Mesenchymal stem cell (in vitro differentiated cells and primary cell): ENCODE results near the gene KRTAP5-8.

Source experiments
- DNase-seq: peaks from one replicate; pipeline ENCODE4 v3.0.0-alpha.2; 2013
- H2AFZ ChIP-seq: one replicate; pipeline ENCODE4 v1.6.1; 2013; ENCODE audit warnings: low read depth, mild to moderate bottlenecking, control low read depth, inconsistent platforms, low read length, moderate library complexity
- H2AK5ac ChIP-seq: 2 replicates; pipeline ENCODE4 v1.6.1; 2013; ENCODE audit warnings: low read length, moderate library complexity, mild to moderate bottlenecking, inconsistent platforms; ENCODE audit not compliant: severe bottlenecking
- H2BK120ac ChIP-seq: one replicate; pipeline ENCODE4 v1.6.1; 2013; ENCODE audit warnings: low read depth, mild to moderate bottlenecking, inconsistent platforms, low read length, moderate library complexity
- H2BK12ac ChIP-seq, 2 experiments: one replicate each; pipeline ENCODE4 v1.6.1; 2013; ENCODE audit warnings: inconsistent platforms in 2 of 2, low read length in 2 of 2, mild to moderate bottlenecking in 2 of 2, moderate library complexity in 2 of 2, control low read depth in 1 of 2
- H2BK15ac ChIP-seq: one replicate; pipeline ENCODE4 v1.6.1; 2013; ENCODE audit warnings: mild to moderate bottlenecking, low read depth, inconsistent platforms; ENCODE audit not compliant: poor library complexity, severe bottlenecking
- H2BK5ac ChIP-seq: 2 replicates; pipeline ENCODE4 v1.6.1; 2013; ENCODE audit warnings: low read depth, mild to moderate bottlenecking, low read length, control low read depth, inconsistent platforms; ENCODE audit not compliant: poor library complexity, severe bottlenecking
- H3K14ac ChIP-seq, 2 experiments: one replicate each; pipeline ENCODE4 v1.6.1; 2013; ENCODE audit warnings: inconsistent platforms in 2 of 2, low read length in 2 of 2, control low read depth in 1 of 2, mild to moderate bottlenecking in 1 of 2, moderate library complexity in 1 of 2
- H3K18ac ChIP-seq, 2 experiments: one replicate each; pipeline ENCODE4 v1.6.1; 2013; ENCODE audit warnings: inconsistent platforms in 2 of 2, low read length in 2 of 2, control low read depth in 1 of 2, low read depth in 1 of 2, mild to moderate bottlenecking in 1 of 2
- H3K23ac ChIP-seq, 2 experiments: one replicate each; pipeline ENCODE4 v1.6.1; 2013; ENCODE audit warnings: inconsistent platforms in 2 of 2, low read length in 2 of 2, mild to moderate bottlenecking in 2 of 2, moderate library complexity in 2 of 2, control low read depth in 1 of 2
- H3K27ac ChIP-seq: 2 replicates; pipeline ENCODE4 v1.5.1; 2013; ENCODE audit warnings: mild to moderate bottlenecking, moderate library complexity, low read length, control low read depth, inconsistent platforms; ENCODE audit not compliant: poor library complexity, severe bottlenecking
- H3K27me3 ChIP-seq, 2 experiments: 2 replicates each; pipeline versions ENCODE4 v1.6.1 to v1.7.0; 2013; ENCODE audit warnings: low read length in 2 of 2, mild to moderate bottlenecking in 2 of 2, moderate library complexity in 2 of 2, control low read depth in 1 of 2, inconsistent platforms in 1 of 2; ENCODE audit not compliant: control insufficient read depth in 1 of 2, insufficient read depth in 1 of 2
- H3K36me3 ChIP-seq, 2 experiments: 2 replicates each; pipeline versions ENCODE4 v1.6.1 to v1.7.0; 2013; ENCODE audit warnings: low read length in 2 of 2, control low read depth in 1 of 2, inconsistent platforms in 1 of 2, low read depth in 1 of 2, mild to moderate bottlenecking in 1 of 2; ENCODE audit not compliant: insufficient read depth in 2 of 2, control insufficient read depth in 1 of 2
- H3K4ac ChIP-seq, 2 experiments: one replicate each; pipeline ENCODE4 v1.6.1; 2013; ENCODE audit warnings: inconsistent platforms in 2 of 2, low read length in 2 of 2, mild to moderate bottlenecking in 2 of 2, moderate library complexity in 2 of 2, control low read depth in 1 of 2, low read depth in 1 of 2
- H3K4me1 ChIP-seq: 2 replicates; pipeline ENCODE4 v1.6.1; 2013; ENCODE audit warnings: low read depth, low read length, control low read depth; ENCODE audit not compliant: control insufficient read depth, insufficient read depth
- H3K4me2 ChIP-seq: 2 replicates; pipeline ENCODE4 v1.6.1; 2013; ENCODE audit warnings: low read length, mild to moderate bottlenecking, inconsistent platforms; ENCODE audit not compliant: poor library complexity, severe bottlenecking
- H3K4me3 ChIP-seq, 2 experiments: 2 replicates each; pipeline versions ENCODE4 v1.5.1 to v1.7.0; 2013; ENCODE audit warnings: low read length in 2 of 2, mild to moderate bottlenecking in 2 of 2, control low read depth in 1 of 2, low read depth in 1 of 2; ENCODE audit not compliant: insufficient read depth in 1 of 2
- H3K79me1 ChIP-seq: replicated peaks from 2 replicates; pipeline ENCODE4 v1.6.1; 2013; ENCODE audit warnings: mild to moderate bottlenecking, control low read depth, low read length, inconsistent platforms; ENCODE audit not compliant: poor library complexity, severe bottlenecking
- H3K9ac ChIP-seq: 2 replicates; pipeline ENCODE4 v1.7.0; 2013; ENCODE audit warnings: mild to moderate bottlenecking, low read length, moderate library complexity
- H3K9me3 ChIP-seq: 2 replicates; pipeline ENCODE4 v1.7.0; 2013; ENCODE audit warnings: mild to moderate bottlenecking, low read length; ENCODE audit not compliant: control insufficient read depth
- H4K8ac ChIP-seq: one replicate; pipeline ENCODE4 v1.6.1; 2013; ENCODE audit warnings: inconsistent platforms, mild to moderate bottlenecking, low read length, moderate library complexity
- H4K91ac ChIP-seq: one replicate; pipeline ENCODE4 v1.6.1; 2013; ENCODE audit warnings: mild to moderate bottlenecking, low read length, inconsistent platforms
- WGBS: methylation state at CpG from one replicate; pipeline ENCODE4 v1.1.7; 2013; ENCODE audit warnings: mixed read lengths; 5-methylcytosine and 5-hydroxymethylcytosine counted together

KRTAP5-8 gene

GRCh38 chr11:71542382-71542781 is 4.6 kb downstream of the KRTAP5-8 start:
- H3K14ac ChIP-seq: no peak overlapping the region
- H2BK120ac ChIP-seq: no peak overlapping the region
- H2BK12ac ChIP-seq: no peak overlapping the region
- no peak overlapping the region for H2AK5ac ChIP-seq
- no peak overlapping the region for H3K4ac ChIP-seq
- no peak overlapping the region for H3K18ac ChIP-seq
- H3K9me3 ChIP-seq: peaks cover 10% of the 10 kb centered on the region
- no peak overlapping the region for H3K27ac ChIP-seq
- peaks cover 13 to 18% of the 10 kb centered on the region in 2 experiments for H3K27me3 ChIP-seq
- H3K79me1 ChIP-seq: no peaks in the 10 kb centered on the region
- no peak overlapping the region for H3K9ac ChIP-seq
- no peak overlapping the region for H2BK15ac ChIP-seq
- no peaks in the 10 kb centered on the region for H3K36me3 ChIP-seq
- H3K4me1 ChIP-seq: no peaks in the 10 kb centered on the region
- no peak overlapping the region for H3K4me2 ChIP-seq
- DNase-seq: no peak
- no peak overlapping the region for H4K8ac ChIP-seq
- H2AFZ ChIP-seq: no peak overlapping the region
- H2BK5ac ChIP-seq: no peak overlapping the region
- H3K4me3 ChIP-seq: no peak overlapping the region
- H4K91ac ChIP-seq: no peak overlapping the region
- 85% methylated on average over 7 of the region's 7 CpGs for WGBS
- H3K23ac ChIP-seq: no peak overlapping the region

- Histone ChIP-seq H3K14ac (no peak overlapping the region), H3K4ac (no peak overlapping the region), H3K18ac (no peak overlapping the region), H2AK5ac (no peak overlapping the region), H3K36me3 (no peaks in the 10 kb centered on the region), H4K8ac (no peak overlapping the region), H3K9me3 (peaks cover 10% of the 10 kb centered on the region), H3K9ac (no peak overlapping the region), H2BK15ac (no peak overlapping the region), H3K23ac (no peak overlapping the region), H3K4me1 (no peaks in the 10 kb centered on the region), H2BK120ac (no peak overlapping the region), H3K4me3 (no peak overlapping the region), H2AFZ (no peak overlapping the region), H3K27ac (no peak overlapping the region), H3K79me1 (no peaks in the 10 kb centered on the region), H3K27me3 (peaks cover 8 to 25% of the 10 kb centered on the region in 2 experiments), H4K91ac (no peak overlapping the region), H2BK12ac (no peak overlapping the region), H2BK5ac (no peak overlapping the region), H3K4me2 (no peak overlapping the region)
- no peak for DNase-seq
- WGBS: 68% methylated on average over 15 of the region's 15 CpGs
These were observed 5.3 kb downstream of the KRTAP5-8 start for GRCh38 chr11:71542879-71543777.

GRCh38 chr11:71543866-71544265 is 6.0 kb downstream of the KRTAP5-8 start:
- 83% methylated on average over 6 of the region's 8 CpGs for WGBS
- no peak overlapping the region for H3K23ac ChIP-seq

GRCh38 chr11:71544525-71545214 is 6.8 kb downstream of the KRTAP5-8 start:
- 70% methylated on average over 5 of the region's 6 CpGs for WGBS
- no peak overlapping the region for H2AFZ ChIP-seq
- no peak overlapping the region for H2BK5ac ChIP-seq
- no peaks in the 10 kb centered on the region for H3K4me1 ChIP-seq
- no peak overlapping the region for H3K18ac ChIP-seq
- H2BK12ac ChIP-seq: no peak overlapping the region
- no peak overlapping the region for H4K8ac ChIP-seq
- no peak overlapping the region for H4K91ac ChIP-seq
- no peak overlapping the region for H3K23ac ChIP-seq
- H3K14ac ChIP-seq: no peak overlapping the region
- no peak overlapping the region for H2BK120ac ChIP-seq
- H3K27ac ChIP-seq: no peak overlapping the region
- DNase-seq: no peak
- peaks cover 5 to 40% of the 10 kb centered on the region in 2 experiments for H3K27me3 ChIP-seq
- peaks cover 10% of the 10 kb centered on the region for H3K9me3 ChIP-seq
- H3K79me1 ChIP-seq: no peaks in the 10 kb centered on the region
- H2AK5ac ChIP-seq: no peak overlapping the region
- H2BK15ac ChIP-seq: no peak overlapping the region
- H3K9ac ChIP-seq: no peak overlapping the region
- no peak overlapping the region for H3K4me2 ChIP-seq
- H3K36me3 ChIP-seq: no peaks in the 10 kb centered on the region
- no peak overlapping the region for H3K4me3 ChIP-seq
- H3K4ac ChIP-seq: no peak overlapping the region

More at GRCh38 chr11:71543866-71544265, 6.0 kb downstream of the KRTAP5-8 start:
- H3K4me3 ChIP-seq: no peak overlapping the region
- H3K36me3 ChIP-seq: no peaks in the 10 kb centered on the region
- no peaks in the 10 kb centered on the region for H3K79me1 ChIP-seq
- no peak overlapping the region for H4K91ac ChIP-seq
- no peak overlapping the region for H4K8ac ChIP-seq
- no peak overlapping the region for H3K9ac ChIP-seq
- H2AK5ac ChIP-seq: no peak overlapping the region
- peaks cover 2 to 32% of the 10 kb centered on the region in 2 experiments for H3K27me3 ChIP-seq
- no peak overlapping the region for H3K4ac ChIP-seq
- DNase-seq: no peak
- no peak overlapping the region for H3K27ac ChIP-seq
- H3K14ac ChIP-seq: no peak overlapping the region
- no peaks in the 10 kb centered on the region for H3K4me1 ChIP-seq
- H2BK12ac ChIP-seq: no peak overlapping the region
- no peak overlapping the region for H3K4me2 ChIP-seq
- H3K18ac ChIP-seq: no peak overlapping the region
- peaks cover 10% of the 10 kb centered on the region for H3K9me3 ChIP-seq
- no peak overlapping the region for H2BK15ac ChIP-seq
- no peak overlapping the region for H2BK5ac ChIP-seq
- H2BK120ac ChIP-seq: no peak overlapping the region
- H2AFZ ChIP-seq: no peak overlapping the region
